A673 (cell line): ENCODE results near the gene CDK2AP2.

Experiments used
- EZH2 ChIP-seq: fragments of 200-600 bp; sonication (generic); IDR thresholded peaks from 2 replicates; pipeline ENCODE4 v1.6.1; 2017; ENCODE audit warnings: borderline replicate concordance, low read depth, mild to moderate bottlenecking, mixed read lengths, antibody characterized with exemption, low read length; ENCODE audit not compliant: poor library complexity, severe bottlenecking
- TF ChIP-seq, protein P1 (sequence below): fragments of 300-800, 200-600 bp; sonication (generic); conservative IDR thresholded peaks from 2 replicates; pipeline ENCODE4 v1.5.1; 2017; ENCODE audit warnings: low read depth, mild to moderate bottlenecking, antibody characterized with exemption, low read length, moderate library complexity, mixed read lengths

DNA sequence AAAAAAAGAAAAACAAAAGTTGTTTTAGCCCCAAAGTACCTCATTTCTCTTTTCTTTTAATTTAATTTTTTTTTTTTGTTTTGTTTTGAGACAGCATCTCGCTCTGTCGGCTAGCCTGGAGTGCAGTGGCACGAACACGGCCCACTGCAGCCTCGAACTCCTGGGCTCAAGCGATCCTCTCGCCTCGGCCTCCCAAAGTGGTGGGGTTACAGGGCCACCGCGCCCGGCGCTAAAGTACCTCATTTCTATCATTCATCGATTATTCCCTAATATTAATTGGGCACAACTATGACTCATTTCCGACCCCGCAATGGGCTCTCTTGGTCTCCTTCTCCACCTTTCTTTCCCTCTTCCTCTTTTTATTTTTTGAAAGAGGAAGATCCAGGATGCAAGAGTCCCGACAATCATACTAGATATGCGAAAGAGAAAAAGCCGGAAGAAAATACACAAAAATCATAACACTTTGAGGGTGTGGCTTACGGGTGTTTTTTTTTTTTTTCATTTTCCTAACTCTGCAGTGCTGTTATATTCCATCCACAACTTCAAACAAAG, 25.6 kb downstream of the CDK2AP2 start:
- TF ChIP-seq, protein P1, sequence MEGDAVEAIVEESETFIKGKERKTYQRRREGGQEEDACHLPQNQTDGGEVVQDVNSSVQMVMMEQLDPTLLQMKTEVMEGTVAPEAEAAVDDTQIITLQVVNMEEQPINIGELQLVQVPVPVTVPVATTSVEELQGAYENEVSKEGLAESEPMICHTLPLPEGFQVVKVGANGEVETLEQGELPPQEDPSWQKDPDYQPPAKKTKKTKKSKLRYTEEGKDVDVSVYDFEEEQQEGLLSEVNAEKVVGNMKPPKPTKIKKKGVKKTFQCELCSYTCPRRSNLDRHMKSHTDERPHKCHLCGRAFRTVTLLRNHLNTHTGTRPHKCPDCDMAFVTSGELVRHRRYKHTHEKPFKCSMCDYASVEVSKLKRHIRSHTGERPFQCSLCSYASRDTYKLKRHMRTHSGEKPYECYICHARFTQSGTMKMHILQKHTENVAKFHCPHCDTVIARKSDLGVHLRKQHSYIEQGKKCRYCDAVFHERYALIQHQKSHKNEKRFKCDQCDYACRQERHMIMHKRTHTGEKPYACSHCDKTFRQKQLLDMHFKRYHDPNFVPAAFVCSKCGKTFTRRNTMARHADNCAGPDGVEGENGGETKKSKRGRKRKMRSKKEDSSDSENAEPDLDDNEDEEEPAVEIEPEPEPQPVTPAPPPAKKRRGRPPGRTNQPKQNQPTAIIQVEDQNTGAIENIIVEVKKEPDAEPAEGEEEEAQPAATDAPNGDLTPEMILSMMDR, result no peak
- no peak for TF ChIP-seq EZH2
